NCI-H1048 (cell line): Measurements from ENCODE around the gene ATP6V0E1.

Experiments
- DNase-seq: peaks from one replicate; lab custom pipeline; 2025; lab: John Stamatoyannopoulos, UW

The ATP6V0E1 gene

DNA sequence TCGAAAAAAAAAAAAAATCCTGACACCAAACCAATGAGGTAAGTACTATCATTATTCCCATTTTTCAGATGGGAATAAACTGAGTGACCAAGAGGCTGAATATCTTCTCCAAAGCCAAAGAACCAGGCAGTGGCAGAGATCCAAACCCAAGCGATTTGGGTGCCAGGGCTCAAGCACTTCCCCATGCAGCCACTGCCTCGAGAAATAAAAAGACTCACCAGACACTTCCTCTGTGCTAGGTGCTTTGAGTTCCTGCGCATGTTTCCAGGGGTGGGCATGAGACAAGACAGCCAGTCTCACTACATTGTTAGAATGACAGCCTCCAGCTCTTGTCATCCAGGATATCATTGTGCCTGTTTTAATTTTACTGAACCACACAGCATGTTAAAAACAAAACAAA, 26.6 kb upstream of the ATP6V0E1 start:
- DNase-seq = no peak

DNA sequence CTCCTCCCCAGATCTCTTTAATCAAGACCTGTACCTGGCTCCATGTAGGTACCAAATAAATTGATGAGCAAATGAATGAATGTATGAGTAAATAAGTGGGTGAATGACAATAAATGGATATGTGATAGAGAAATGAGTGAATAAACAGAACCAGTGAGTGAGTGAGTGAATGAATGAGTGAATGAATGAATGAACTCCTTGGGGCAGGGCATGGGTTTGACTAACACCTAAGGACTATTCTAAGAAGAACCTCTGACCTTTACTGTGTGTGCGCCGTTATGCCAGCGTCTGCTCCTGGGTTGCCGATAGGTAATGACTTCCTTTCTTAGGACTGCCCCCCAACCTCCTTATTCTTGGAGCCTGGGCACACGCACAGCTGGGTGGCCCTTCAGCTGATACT, 26.1 kb upstream of the ATP6V0E1 start:
- no peak for DNase-seq

DNA sequence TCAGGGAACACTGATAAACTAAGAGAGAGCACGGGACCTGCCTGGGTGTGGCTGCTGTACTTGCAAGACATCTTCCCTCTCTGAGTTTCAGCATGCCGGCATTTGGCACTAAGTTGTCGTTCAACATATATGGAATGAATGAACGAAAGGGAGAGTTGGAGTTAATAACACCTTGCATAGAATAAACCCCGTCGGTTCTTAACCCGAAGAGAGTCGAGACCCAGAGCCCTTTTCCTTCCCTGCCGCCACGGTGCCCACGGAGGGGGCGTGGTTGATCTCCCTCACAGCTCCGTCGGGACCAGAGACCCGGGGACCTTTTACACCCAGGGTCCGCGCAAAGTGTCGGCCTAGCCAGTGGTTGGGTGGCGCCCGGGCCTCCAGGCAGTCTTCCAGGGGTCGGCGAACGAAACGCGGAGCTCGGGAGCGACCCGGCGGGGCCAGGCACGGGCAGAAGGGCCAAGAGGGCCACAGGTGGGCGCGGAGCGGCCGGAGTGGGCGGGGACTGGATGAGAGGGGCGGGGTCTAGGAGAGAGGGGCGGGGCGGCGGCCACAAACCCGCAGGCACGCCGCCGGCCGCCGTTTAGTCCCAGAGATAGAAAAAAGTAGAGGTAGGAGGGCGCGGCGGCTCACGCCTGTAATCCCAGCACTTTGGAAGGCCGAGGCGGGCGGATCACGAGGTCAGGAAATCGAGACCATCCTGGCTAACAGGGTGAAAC, 25.1 kb upstream of the ATP6V0E1 start:
- DNase-seq = no peak

DNA sequence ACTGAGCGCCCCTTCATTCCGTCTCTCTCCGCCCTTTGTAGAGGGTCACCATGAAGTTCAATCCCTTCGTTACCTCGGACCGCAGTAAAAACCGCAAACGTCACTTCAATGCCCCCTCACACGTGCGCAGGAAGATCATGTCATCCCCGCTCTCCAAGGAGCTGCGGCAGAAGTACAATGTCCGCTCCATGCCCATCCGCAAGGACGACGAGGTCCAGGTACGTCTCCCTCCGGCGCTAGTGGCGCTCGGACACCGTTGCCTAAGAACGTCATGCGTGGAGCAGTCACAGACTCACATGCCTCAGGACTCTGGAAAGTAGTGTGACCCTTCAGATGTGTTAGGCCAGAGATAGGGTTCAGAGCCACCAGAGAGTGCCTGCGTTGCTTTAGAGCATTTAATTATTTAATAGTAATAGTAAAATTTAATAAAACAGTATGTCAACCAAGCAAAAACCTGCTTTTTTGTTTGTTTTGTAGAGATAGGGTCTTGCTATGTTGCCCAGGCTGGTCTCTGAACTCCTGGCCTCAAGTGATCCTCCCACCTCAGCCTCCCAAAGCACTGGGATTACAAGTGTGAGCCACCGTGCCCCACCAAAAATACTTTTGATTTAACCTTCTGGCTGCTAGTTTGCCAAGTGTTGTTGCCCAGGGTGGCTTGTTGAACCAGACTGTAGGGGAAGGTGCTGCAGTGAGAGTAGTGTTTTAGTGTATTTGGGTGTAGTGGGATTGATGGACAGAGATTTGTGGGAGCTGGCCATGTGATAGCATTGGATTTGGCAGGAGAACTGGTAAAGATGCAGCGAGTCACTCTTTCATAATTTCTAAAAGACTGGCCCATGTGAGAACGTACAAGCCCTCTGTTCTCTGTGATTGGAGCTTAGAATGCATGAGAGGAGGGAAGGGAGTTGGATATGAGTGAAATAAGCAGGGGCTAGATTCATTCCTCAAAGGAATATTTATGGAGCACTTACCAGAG, 23.5 kb upstream of the ATP6V0E1 start:
- DNase-seq = no peak

DNA sequence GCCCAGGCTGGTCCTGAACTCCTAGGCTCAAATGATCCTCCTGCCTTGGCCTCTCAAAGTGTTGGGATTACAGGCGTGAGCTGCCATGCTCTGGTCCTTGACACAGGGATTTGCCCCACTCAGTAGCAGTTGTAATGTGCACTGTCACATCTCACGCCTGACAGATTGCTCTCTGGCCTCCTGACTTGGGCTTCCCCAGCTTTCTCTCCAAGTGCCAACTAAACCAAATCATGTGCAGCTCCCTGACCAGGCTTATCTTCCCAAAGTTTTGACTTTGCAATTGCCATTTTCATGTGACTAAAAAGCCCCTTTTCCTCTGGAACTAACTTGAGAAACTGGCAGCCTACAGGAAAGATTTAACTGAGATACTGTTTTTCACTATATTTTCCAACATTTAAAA, 13.7 kb upstream of the ATP6V0E1 start:
- DNase-seq = no peak

DNA sequence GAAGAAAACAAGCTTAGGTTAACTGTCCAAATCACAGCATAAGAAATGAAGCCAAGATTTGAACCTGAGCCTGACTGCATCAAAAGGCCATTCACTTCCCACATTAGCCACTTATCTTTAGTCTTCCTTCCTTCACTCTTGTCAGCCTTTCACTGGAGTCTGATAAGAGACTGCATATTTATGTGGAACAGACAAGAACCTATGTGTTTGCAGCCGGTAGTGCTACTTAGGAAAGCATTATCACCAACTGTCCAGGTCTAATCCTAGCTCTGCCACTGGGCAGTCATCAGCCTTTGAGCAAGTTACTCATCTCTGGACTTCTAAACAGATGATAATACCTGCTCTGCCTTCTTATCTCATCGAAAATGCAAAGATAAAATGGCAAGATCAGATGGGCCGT, 12.1 kb upstream of the ATP6V0E1 start:
- DNase-seq = no peak

DNA sequence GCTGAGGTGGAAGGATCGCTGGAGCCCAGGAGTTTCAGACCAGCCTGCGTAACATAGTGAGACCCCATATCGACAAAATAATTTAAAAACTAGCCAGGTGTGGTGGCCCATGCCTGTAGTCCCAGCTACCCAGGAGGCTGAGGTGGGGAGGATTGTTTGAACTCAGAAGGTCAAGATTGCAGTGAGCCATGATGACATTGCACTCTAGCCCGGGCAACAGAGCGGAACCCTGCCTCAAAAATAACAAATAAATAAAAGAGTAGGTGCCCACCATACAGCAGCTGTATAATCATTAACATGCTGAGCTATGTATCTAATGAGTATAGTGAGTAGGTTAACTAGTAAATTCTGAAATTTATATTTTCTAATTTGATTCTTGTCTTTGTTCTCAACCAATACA, 11.0 kb upstream of the ATP6V0E1 start:
- no peak for DNase-seq

DNA sequence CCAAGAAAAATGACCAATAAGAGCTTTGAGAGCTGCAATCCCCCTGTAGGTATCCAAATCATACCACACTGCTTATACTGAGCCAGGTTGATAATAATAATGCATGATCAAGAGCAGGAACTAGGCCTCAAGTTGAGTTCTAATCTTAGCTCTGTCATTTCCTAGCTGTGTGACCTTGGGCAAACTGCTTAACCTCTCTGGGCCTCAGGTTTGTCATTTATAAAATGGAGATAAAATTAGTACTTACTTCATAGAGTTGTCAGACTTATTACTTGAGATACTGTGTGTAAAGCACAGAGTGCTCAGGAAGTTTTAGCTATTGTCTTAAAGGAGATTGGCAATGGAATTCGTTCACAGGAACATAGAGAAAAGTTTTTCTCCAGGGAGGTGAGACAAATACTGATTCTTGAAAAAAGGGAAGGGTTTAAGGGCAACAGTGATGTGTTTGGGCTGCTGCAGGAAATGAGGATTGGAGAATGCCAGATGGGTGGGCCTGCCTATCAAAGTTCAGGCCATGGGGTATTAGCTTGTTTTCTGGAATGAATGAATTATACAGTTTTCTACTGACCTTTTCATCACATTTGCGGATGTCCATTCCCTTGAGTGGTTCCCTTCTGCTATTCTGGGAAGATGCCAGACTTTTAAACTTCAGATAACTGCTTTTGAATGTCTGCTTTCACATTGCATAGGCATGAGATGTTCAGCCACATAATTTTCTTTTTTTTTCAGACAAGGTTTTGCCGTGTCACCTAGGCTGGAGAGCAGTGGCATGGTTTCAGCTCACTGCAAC, 10.2 kb upstream of the ATP6V0E1 start:
- DNase-seq = no peak

DNA sequence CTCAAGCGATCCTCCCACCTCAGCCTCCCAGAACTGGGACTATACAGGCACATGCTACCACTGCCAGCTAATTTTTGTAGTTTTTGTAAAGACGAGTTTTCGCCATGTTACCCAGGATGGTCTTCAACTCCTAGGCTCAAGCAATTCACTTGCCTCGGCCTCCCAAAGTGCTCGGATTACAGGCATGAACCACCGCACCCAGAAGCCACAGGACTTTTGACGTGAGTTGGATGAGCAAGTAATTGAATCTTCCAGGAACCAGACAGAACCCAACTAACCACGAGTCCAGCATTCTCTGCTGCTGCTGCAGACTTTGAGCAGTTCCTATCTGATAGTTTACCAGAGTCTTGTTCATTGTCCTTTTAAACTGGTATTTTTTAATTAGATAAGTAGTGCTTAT, 9.6 kb upstream of the ATP6V0E1 start:
- DNase-seq = no peak

DNA sequence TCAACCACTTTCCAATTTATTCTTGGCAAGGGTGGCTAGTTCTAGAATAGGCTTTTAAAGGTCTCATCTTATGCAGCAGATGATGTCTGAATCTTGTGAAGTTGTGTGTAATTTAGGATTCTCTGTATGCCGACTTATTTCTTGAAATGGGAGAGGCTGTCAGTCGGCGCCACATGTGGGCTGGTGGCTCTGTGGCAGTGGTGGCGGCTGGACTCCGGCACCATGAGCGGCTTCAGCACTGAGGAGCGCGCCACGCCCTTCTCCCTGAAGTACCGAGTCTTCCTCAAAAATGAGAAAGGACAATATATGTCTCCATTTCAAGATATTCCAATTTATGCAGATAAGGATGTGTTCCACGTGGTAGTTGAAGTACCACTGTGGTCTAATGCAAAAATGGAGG, 8.3 kb upstream of the ATP6V0E1 start:
- DNase-seq = no peak

DNA sequence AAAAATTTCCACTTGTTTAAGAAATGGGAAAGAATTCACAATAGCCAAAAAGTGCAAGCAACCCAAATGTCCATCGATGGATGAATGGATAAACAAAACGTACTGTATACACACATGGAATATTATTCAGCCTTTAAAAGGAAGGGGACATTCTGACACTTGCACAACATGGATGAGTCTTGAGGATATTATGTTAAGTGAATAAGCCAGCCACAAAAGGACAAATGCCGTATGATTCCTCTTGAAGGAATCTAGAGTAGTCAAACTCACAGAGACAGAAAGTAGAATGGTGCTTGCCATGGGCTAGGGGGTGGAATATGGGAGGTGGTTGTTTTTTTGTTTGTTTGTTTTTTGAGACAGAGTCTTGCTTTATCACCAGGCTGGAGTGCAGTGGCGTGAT, 3.8 kb upstream of the ATP6V0E1 start:
- no peak for DNase-seq

DNA sequence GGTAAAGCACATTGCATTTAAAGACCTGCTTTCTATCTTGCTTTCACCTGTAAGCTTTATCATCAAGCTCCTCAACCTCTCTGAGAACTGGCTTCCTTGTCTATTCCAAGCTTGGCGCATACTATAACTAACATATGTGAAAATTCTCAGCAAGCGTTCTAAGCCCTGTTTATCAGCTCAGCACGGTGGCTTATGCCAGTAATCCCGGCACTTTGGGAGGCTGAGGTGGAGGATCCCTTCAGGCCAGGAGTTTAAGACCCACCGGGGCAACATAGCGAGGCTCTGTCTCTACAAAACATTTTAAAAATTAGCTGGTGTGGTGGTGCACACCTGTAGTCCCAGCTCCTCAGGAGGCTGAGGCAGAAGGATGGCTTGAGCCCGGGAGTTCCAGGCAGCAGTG, 1.6 kb upstream of the ATP6V0E1 start:
- DNase-seq = no peak

DNA sequence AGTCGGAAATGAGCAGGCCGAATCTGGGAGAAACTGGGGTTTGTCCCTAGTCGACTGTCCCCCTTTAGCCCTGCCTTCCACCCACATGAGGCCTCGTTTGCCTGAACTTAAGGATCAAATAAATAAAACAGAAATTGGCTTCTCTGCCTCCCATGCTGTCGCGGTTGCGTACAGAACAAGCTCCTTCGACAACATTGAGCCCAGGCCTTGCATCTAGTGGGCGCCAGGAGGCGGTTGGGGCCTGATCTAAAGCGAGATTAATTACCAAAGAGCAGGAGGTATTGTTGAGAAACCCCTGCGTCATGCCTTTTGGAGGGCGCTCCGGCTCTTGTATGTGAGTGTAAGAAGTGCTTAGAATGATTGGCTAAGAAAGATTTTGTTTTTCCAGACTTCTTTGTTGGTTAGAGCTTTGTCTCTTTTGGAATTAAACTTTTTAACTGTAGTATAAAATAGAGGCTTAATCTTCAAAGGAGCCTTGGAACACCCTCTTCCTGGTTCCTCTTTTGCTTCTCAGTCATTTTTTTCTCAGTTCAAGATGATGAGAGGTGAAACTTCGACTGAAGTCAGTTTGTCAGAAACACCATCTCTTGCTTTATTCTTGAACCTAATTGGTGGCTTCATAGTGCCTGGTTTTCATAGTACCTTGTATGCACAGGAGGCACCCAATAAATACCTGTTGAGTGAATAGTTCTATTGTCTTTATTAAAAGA, 828 bp downstream of the ATP6V0E1 start:
- DNase-seq = no peak

DNA sequence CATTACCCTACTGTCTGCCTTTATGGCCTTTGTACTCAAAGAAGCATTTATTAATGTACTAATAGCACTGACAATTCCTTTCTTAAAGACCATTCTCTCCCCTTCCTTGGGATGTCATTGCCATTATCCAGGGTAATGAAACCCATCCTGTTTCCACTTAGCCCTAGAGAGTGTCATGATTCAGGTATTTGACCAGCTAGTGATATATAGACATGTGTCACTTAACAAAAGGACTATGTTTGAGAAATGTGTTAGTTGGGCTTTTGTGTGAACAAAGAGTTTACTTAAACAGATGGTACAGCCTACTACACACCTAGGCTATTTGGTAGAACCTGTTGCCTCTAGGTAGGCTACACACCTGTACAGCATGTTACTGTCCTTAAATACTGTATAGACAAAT, 2.0 kb downstream of the ATP6V0E1 start:
- no peak for DNase-seq

DNA sequence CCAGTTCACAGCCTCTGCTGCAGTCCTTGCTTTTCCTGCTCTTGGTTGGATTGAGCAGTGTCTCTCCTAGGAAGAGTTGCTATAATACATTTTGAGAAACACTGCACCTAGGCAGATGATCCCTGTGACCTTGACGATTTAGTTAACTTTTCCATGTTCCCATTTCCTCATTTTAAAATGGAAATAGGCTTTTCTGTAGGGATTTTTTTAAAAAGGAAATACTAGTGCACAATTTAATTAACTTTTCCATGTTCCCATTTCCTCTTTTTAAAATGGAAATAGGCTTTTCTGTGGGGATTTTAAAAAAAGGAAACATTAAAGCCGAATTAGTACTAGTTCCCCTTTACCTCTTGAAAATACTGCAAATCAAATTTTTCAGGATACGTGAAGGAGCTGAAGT, 4.7 kb downstream of the ATP6V0E1 start:
- DNase-seq = no peak

DNA sequence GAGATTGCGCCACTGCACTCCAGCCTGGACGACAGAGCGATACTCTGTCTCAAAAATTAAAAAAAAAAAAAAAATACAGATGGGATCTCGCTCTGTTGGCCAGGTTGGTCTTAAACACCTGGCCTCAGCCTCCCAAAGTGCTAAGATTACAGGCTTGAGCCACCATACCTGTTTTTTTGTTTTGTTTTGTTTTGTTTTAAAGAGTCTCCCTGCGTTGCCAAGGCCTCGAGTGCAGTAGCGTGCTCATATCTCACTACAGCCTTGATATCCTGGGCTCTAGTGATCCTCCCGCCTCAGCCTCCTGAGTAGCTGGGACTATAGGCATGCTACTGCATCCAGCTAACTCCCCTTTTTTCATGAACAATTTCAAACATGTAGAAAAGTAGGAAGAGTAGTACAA, 7.2 kb downstream of the ATP6V0E1 start:
- no peak for DNase-seq

DNA sequence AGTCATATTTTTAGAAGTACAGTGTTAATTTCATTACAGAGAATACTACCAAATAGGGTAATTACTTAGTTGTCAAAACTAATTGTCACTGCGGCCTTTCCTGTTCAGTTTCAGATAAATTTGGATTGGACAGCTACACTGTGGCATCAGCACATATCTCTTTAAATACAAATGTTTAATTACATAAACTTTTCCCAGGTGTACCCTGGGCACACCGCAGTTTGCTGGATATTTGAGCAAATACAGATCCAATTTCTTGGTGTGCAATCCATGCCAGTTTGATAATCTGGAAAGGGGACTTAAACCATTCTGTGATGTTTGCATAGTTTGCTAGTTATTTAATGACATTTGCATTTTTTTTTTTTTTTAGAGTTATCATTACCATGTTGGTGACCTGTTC, 10.8 kb downstream of the ATP6V0E1 start:
- no peak for DNase-seq

DNA sequence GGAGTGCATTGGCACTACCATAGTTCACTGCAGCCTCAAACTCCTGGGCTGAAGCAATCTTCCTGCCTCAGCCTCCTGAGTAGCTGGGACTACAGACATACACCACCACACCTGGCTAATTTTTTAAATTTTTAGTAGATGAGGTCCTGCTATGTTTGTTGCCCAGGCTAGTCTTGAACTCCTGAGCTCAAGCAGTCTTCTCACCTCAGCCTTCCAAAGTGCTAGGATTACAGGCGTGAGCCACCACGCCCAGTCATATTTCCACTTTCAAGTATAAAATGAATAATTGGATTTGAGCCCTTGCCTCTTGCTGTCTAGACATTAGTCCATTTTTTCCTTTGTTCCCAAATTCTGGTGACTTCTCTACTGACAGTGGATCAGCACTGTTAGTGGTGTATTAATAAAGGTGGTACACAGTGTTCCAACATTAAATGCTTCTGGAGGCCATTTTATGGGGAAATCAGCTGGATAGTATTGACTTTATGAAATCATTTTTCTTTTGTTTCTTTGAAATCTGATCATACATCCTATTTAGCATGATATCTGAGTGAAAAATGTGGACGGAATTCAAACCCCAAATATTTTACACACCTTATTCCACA, 15.9 kb downstream of the ATP6V0E1 start:
- no peak for DNase-seq

DNA sequence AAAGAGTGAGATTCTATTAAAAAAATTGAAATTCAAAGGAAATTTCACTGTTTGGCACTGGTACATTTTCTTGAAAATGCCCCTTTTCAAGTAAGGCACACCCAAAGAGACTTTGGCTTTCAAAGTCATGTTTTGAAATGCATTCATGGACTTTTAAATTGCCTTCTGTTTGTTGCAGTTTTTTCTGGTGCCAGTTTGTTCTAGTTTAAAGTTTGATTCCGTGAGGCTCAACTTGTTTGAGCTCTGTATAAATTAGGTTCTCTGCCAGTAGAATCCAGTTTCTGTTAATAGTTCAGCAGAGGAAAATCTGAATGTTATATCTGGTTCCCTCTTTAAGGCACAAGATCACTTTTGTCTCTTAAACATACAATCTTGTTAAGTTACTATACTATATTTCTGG, 16.4 kb downstream of the ATP6V0E1 start:
- no peak for DNase-seq

DNA sequence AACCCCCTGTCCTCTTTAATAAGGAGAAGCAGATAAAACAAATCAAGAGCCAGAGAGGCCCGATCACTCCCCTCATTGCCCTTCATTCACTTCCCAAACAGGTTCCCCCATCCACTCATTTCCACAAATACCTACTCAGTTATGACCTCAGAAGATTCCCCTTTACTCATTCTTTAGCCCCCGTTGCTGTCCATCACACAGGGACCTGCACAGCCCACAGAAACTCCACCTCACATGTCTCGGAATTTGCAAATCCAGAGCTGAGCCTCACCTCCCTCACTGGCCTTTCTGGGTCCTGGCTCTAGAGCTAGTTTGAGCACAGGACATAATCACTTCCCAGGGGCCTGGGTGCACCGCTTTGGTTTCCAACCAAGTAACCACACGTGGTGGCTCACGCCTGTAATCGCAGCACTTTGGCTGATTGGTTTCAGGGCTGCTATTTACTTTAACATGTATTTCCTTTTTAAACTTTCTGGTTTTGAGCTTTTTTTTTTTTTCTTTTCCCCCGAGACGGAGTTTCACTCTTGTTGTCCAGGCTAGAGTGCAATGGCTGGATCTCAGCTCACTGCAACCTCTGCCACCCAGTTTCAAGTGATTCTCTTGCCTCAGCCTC, 17.8 kb downstream of the ATP6V0E1 start:
- DNase-seq = no peak

DNA sequence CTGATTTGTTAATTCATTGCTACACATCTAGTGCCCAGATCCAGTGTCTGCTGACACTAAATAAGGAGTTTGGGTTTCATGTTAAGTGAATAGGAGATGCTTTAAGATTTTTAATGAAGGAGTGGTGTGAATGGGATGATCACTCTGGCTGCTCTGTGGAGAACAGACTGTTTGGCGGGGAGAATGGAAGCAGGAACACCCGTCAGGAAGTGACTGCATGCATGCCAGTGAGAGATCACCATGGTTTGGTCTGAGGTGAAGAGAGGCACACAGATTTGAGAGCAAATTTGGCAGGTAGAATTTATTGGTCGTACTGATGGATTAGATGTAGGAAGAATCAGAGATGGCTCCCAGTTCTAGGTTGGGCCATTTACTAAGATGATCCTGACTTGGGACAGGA, 19.8 kb downstream of the ATP6V0E1 start:
- DNase-seq = no peak
